Cardiac fibroblast (primary cell): Measurements from ENCODE around the gene CSF1.
"Not testable (repeated sequence)": the region's sequence is repeated elsewhere in the genome, so short reads cannot be mapped to it uniquely, and the experiment has no call there.

Experiments
- DNase-seq, 2 donors: peaks; one replicate each; pipeline versions ENCODE4 v3.0.0 to v3.0.0-alpha.2; 2010; ENCODE audit warnings: low read depth in 2 of 2
- H3K4me3 ChIP-seq, 2 donors: replicated peaks in 1 of 2; 1 replicate in 1 of 2; 2 replicates in 1 of 2; pipeline ENCODE4 v1.5.1; 2011; ENCODE audit warnings: low read depth in 2 of 2, low read length in 2 of 2, mild to moderate bottlenecking in 2 of 2, moderate library complexity in 1 of 2
- CTCF ChIP-seq: IDR thresholded peaks from one replicate; pipeline ENCODE4 v1.5.1; 2011; ENCODE audit warnings: low read depth, mild to moderate bottlenecking, low read length, inconsistent platforms

Gene CSF1

GRCh38 chr1:109950509-109950908, 39.9 kb downstream of the CSF1 start:
- no peak for TF ChIP-seq CTCF
- no peak for DNase-seq
- no peak overlapping the region for H3K4me3 ChIP-seq

GRCh38 chr1:109951501-109951900, 40.9 kb downstream of the CSF1 start:
- H3K4me3 ChIP-seq, DNase-seq: not testable (repeated sequence)

GRCh38 chr1:109954041-109954512, 43.4 kb downstream of the CSF1 start:
- H3K4me3 ChIP-seq = no peak overlapping the region
- DNase-seq = peak in 1 of 2 donors; percentile 49
- no peak for TF ChIP-seq CTCF

GRCh38 chr1:109959632-109959973, 49.0 kb downstream of the CSF1 start:
- DNase-seq = no peak
- no peak overlapping the region for H3K4me3 ChIP-seq
- TF ChIP-seq CTCF = no peak

GRCh38 chr1:109959974-109960744, 49.5 kb downstream of the CSF1 start:
- DNase-seq = peak; percentile 73 to 89
- no peak overlapping the region for H3K4me3 ChIP-seq
- TF ChIP-seq CTCF = no peak

GRCh38 chr1:109960745-109961094, 50.1 kb downstream of the CSF1 start:
- DNase-seq = no peak
- no peak overlapping the region for H3K4me3 ChIP-seq
- TF ChIP-seq CTCF = no peak

- DNase-seq = peak; percentile 43 to 74
- TF ChIP-seq CTCF = no peak
- no peak overlapping the region for H3K4me3 ChIP-seq
Observed at GRCh38 chr1:109963864-109964263, 53.2 kb downstream of the CSF1 start.
